Thoracic aorta (tissue), 2 donors: ENCODE results near the gene NCKIPSD. TPM values are rescaled to one million over a fixed set of nuclear protein-coding genes. Genes with fewer than 3 reads are reported as not detected.

Experiments
- ATAC-seq: fragments of 150-250 bp; one replicate; pipeline ENCODE4 v1.8.0; 2017; ENCODE audit warnings: low read depth; ENCODE audit not compliant: insufficient number of reproducible peaks, low FRiP score
- DNase-seq: peaks from one replicate; pipeline ENCODE4 v3.0.0-alpha.2; 2020; ENCODE audit warnings: low spot score
- H3K27ac ChIP-seq, 2 donors: fragments of 200-600 bp; sonication (generic); 1 replicate in 1 of 2; 2 replicates in 1 of 2; pipeline ENCODE4 v1.5.1; 2016; ENCODE audit warnings: mild to moderate bottlenecking in 2 of 2, moderate library complexity in 2 of 2
- H3K27me3 ChIP-seq: fragments of 200-600 bp; sonication (generic); replicated peaks from 2 replicates; pipeline ENCODE4 v1.6.0; 2016; ENCODE audit warnings: mild to moderate bottlenecking; ENCODE audit not compliant: insufficient read depth
- H3K36me3 ChIP-seq: fragments of 200-600 bp; sonication (generic); one replicate; pipeline ENCODE4 v1.5.1; 2016
- H3K4me1 ChIP-seq, 2 donors: fragments of 200-600 bp; sonication (generic); 1 replicate in 1 of 2; 2 replicates in 1 of 2; pipeline versions ENCODE4 v1.5.1 to v1.6.0; 2016; ENCODE audit warnings: low read depth in 2 of 2, mild to moderate bottlenecking in 1 of 2; ENCODE audit not compliant: control insufficient read depth in 1 of 2
- H3K4me3 ChIP-seq: fragments of 200-600 bp; sonication (generic); 2 replicates; pipeline ENCODE4 v1.5.1; 2016; ENCODE audit warnings: mild to moderate bottlenecking
- H3K9me3 ChIP-seq: fragments of 200-600 bp; sonication (generic); 2 replicates; pipeline ENCODE4 v1.5.1; 2016
- CTCF ChIP-seq: fragments of 200-600 bp; sonication (generic); IDR thresholded peaks from one replicate; pipeline ENCODE4 v1.5.1; 2019; ENCODE audit warnings: antibody characterized with exemption
- total RNA-seq, 2 donors: library from RNA; depleted of rRNA; stranded (reverse); fragments of >200 nt; gene quantifications; one replicate each; pipeline versions ENCODE4 v1.1.0 to v1.2.3, GENCODE V29; 2016

The NCKIPSD gene
- total RNA-seq, 2 donors from 2014 or later = 59.6 to 101 TPM

GRCh38 chr3:48636149-48636655 lies 49.5 kb downstream of the NCKIPSD start:
- DNase-seq (no peak), ATAC-seq (no peak)
- Histone ChIP-seq H3K36me3 (peaks cover 20% of the 10 kb centered on the region), H3K27ac (peak overlapping the region; percentile 72 to 85), H3K27me3 (no peaks in the 10 kb centered on the region), H3K9me3 (no peaks in the 10 kb centered on the region), H3K4me3 (peak overlapping the region; percentile 93), H3K4me1 (peaks cover 15 to 34% of the 10 kb centered on the region in 2 donors)
- no peak for TF ChIP-seq CTCF

GRCh38 chr3:48635222-48636021 lies 50.3 kb downstream of the NCKIPSD start, which contains the start of gene SLC26A6:
Gene SLC26A6 (minus strand): TSS chr3:48635461. CDS start chr3:48635393, 68 bp downstream.
- H3K9me3 ChIP-seq = no peaks in the 10 kb centered on the region
- DNase-seq (peak; percentile 89), ATAC-seq (peak; percentile 90)
- TF ChIP-seq CTCF = peak; percentile 29
- H3K4me3 ChIP-seq = peak within 1 kb of the TSS; percentile 93
- H3K36me3 ChIP-seq = peaks cover 27% of the 10 kb centered on the region
- no peaks in the 10 kb centered on the region for H3K27me3 ChIP-seq
- peaks cover 15 to 34% of the 10 kb centered on the region in 2 donors for H3K4me1 ChIP-seq
- peak within 1 kb of the TSS; percentile 84 to 85 for H3K27ac ChIP-seq

- H3K4me3 ChIP-seq = peak overlapping the region; percentile 93
- H3K27me3 ChIP-seq = no peaks in the 10 kb centered on the region
- H3K36me3 ChIP-seq = peaks cover 34% of the 10 kb centered on the region
- no peak for ATAC-seq
- peak overlapping the region; percentile 84 to 85 for H3K27ac ChIP-seq
- no peak for TF ChIP-seq CTCF
- DNase-seq = peak; percentile 36
- H3K4me1 ChIP-seq = peaks cover 15 to 34% of the 10 kb centered on the region in 2 donors
- H3K9me3 ChIP-seq = no peaks in the 10 kb centered on the region
These were observed 51.0 kb downstream of the NCKIPSD start for GRCh38 chr3:48634661-48635221.

DNA sequence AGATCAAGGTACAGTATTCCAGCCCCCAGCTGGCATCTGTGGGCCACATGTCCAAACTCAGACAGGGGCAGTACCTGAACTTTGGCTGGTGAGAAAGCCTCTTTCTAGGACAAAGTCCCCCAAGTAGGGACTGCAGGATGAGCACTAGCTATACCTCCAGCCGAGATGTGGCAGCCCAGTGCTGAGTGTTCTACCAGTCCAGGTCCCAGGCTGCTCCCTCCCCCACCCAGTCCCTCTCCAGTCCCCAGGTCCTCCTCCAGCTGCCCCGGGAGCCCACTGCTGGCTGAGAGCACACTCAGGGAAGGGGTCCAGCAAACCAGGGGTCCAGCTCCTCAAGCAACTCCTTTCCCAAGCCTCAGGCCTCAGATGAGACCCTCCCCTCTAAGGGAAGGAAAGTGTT lies 52.0 kb downstream of the NCKIPSD start:
- Histone ChIP-seq H3K27me3 (no peaks in the 10 kb centered on the region), H3K27ac (peak overlapping the region in 1 of 2 donors; percentile 85), H3K9me3 (no peaks in the 10 kb centered on the region), H3K4me1 (peaks cover 15 to 34% of the 10 kb centered on the region in 2 donors), H3K36me3 (peaks cover 39% of the 10 kb centered on the region), H3K4me3 (peak overlapping the region; percentile 93)
- TF ChIP-seq CTCF = no peak
- DNase-seq (no peak), ATAC-seq (no peak)

GRCh38 chr3:48633256-48633655 lies 52.5 kb downstream of the NCKIPSD start:
- Histone ChIP-seq H3K4me3 (no peak overlapping the region), H3K4me1 (peaks cover 15 to 34% of the 10 kb centered on the region in 2 donors), H3K9me3 (no peaks in the 10 kb centered on the region), H3K27ac (no peak overlapping the region), H3K27me3 (no peaks in the 10 kb centered on the region), H3K36me3 (peaks cover 40% of the 10 kb centered on the region)
- no peak for TF ChIP-seq CTCF
- no peak for DNase-seq
- no peak for ATAC-seq
